Sigmoid colon (tissue), 4 donors: Measurements from ENCODE around the gene MCTP1.

Experiments
- POLR2A ChIP-seq, 2 donors: fragments of 450-650 bp; IDR thresholded peaks; one replicate each; pipeline ENCODE4 v1.6.1; 2016; ENCODE audit warnings: antibody characterized with exemption in 2 of 2, mild to moderate bottlenecking in 2 of 2, moderate library complexity in 2 of 2
- POLR2AphosphoS5 ChIP-seq, 4 donors: sonication (generic); formaldehyde crosslinking; IDR thresholded peaks; one replicate each; pipeline ENCODE4 v1.6.1; 2017; ENCODE audit warnings: antibody characterized with exemption in 4 of 4
- TF ChIP-seq, protein P1 (sequence below), 4 experiments: fragments of 450-650 bp in 3 of 4; fragments of 200-600 bp in 1 of 4; IDR thresholded peaks; one replicate each; pipeline ENCODE4 v1.5.1; 2016 to 2019; ENCODE audit warnings: antibody characterized with exemption in 4 of 4, mild to moderate bottlenecking in 3 of 4, moderate library complexity in 2 of 4

DNA sequence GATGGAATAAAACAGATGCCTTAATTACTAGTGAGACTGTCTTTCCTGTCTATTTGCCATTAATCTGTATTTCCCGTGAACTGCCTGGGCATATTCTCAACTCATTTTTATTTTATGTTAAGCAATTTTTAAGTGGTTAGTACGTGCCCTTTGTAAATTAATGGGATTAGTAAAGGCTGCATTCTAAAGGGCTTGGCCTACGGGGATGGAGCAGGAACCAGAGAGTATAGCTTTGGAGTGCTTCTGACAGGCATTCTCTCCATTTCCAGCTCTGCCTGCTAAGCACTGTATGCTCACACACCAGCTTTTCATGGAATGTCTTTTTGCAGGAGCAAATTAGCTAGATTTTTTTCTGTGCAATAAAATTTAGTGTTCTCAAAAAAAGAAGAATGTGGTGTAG lies 241.2 kb downstream of the MCTP1 start:
- TF ChIP-seq POLR2A (IDR thresholded peaks at IDR 0.05) (no peak), POLR2AphosphoS5 (IDR thresholded peaks at IDR 0.05) (no peak)
- TF ChIP-seq, protein P1, sequence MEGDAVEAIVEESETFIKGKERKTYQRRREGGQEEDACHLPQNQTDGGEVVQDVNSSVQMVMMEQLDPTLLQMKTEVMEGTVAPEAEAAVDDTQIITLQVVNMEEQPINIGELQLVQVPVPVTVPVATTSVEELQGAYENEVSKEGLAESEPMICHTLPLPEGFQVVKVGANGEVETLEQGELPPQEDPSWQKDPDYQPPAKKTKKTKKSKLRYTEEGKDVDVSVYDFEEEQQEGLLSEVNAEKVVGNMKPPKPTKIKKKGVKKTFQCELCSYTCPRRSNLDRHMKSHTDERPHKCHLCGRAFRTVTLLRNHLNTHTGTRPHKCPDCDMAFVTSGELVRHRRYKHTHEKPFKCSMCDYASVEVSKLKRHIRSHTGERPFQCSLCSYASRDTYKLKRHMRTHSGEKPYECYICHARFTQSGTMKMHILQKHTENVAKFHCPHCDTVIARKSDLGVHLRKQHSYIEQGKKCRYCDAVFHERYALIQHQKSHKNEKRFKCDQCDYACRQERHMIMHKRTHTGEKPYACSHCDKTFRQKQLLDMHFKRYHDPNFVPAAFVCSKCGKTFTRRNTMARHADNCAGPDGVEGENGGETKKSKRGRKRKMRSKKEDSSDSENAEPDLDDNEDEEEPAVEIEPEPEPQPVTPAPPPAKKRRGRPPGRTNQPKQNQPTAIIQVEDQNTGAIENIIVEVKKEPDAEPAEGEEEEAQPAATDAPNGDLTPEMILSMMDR (IDR thresholded peaks at IDR 0.05): no peak
